Measurements from ENCODE around the gene PLEK. TPM values are rescaled to one million over a fixed set of nuclear protein-coding genes. Genes with fewer than 3 reads are reported as not detected.

The PLEK gene
- total and polyA plus RNA-seq, 7 donors = 0.89 to 3.9 (median 2.3) TPM

DNA sequence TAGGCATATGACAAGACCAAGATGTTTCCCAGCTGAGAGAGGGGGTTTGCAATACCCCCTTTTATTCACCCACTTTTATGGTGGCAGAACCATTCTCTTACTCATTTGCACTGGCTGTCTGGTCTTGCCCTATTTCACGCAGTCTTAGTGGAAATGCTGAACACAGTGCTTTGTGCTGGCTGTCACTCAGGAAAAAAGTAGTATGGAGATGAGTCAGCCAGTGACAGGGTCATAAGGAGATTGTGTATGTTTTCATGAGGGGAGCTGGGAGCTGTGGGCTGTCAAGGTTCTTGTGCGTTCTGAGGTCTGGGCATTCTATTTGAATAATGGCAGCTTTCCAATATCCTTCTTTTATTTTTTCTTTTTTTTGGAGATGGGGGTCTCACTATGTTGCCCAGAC lies 34.4 kb upstream of the PLEK start:
- Histone ChIP-seq H3K27me3 (ENCODE audit: insufficient read depth in 3 of 3, low read length in 2 of 3) (peaks cover 0 to 2% (median 0%) of the 10 kb centered on the region in 3 donors), H3K36me3 (ENCODE audit: insufficient read depth in 1 of 2, low read depth in 1 of 2) (no peaks in the 10 kb centered on the region), H3K4me1 (no peaks in the 10 kb centered on the region), H3K27ac (no peak overlapping the region), H3K9me3 (no peaks in the 10 kb centered on the region), H3K4me3 (no peak overlapping the region)
- DNase-seq (no peak), ATAC-seq (no peak)
- WGBS, 3 donors = 55 to 71% (median 69%) methylated on average over 2 of the region's 2 CpGs
- intact Hi-C loops (cut with DNase I) = no loop called here
- TF ChIP-seq, protein P1, sequence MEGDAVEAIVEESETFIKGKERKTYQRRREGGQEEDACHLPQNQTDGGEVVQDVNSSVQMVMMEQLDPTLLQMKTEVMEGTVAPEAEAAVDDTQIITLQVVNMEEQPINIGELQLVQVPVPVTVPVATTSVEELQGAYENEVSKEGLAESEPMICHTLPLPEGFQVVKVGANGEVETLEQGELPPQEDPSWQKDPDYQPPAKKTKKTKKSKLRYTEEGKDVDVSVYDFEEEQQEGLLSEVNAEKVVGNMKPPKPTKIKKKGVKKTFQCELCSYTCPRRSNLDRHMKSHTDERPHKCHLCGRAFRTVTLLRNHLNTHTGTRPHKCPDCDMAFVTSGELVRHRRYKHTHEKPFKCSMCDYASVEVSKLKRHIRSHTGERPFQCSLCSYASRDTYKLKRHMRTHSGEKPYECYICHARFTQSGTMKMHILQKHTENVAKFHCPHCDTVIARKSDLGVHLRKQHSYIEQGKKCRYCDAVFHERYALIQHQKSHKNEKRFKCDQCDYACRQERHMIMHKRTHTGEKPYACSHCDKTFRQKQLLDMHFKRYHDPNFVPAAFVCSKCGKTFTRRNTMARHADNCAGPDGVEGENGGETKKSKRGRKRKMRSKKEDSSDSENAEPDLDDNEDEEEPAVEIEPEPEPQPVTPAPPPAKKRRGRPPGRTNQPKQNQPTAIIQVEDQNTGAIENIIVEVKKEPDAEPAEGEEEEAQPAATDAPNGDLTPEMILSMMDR (IDR thresholded peaks at IDR 0.05) = no peak

DNA sequence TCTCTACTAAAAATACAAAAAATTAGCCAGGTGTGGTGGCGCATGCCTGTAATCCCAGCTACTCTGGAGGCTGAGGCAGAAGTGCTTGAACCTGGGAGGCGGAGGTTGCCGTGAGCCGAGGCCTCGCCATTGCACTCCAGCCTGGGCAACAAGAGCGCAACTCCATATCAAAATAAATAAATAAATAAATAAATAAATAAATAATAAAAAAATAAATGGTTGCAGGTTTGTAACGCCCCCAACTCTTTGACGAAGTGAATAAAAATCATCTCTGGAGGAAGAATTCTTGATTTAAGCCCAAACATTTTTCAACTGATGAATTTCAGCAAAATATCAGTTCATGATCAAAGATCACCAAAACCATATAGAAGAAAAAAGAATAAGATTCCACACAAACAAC lies 32.1 kb upstream of the PLEK start:
- H3K9me3 ChIP-seq = no peaks in the 10 kb centered on the region
- peaks cover 0 to 2% (median 0%) of the 10 kb centered on the region in 3 donors for H3K27me3 ChIP-seq (ENCODE audit: insufficient read depth in 3 of 3, low read length in 2 of 3)
- no peak overlapping the region for H3K4me3 ChIP-seq
- WGBS, 3 donors = 84 to 89% (median 88%) methylated on average over 8 of the region's 8 CpGs
- no peak for ATAC-seq
- intact Hi-C loops (cut with DNase I) = no loop called here
- H3K27ac ChIP-seq = no peak overlapping the region
- no peaks in the 10 kb centered on the region for H3K36me3 ChIP-seq (ENCODE audit: insufficient read depth in 1 of 2, low read depth in 1 of 2)
- no peak for DNase-seq
- TF ChIP-seq, protein P1 (IDR thresholded peaks at IDR 0.05) = no peak
- no peaks in the 10 kb centered on the region for H3K4me1 ChIP-seq

DNA sequence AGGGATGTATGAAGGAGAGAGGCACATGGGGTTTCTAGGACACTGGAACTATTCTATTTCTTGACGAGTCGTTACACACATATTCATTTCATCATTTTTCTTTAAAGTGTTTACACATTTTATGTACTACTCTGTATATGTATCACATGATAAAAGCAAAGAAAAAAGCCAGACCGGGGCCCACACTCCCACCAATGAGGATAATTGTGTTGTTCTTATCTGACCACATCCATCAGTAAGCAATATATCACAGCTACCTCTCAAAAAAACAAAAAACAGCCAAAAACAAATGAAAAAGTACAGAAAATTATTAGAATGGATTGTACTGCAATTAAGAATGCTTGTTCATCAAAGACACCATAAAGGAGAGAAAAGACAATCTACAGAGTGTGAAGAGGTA lies 31.2 kb upstream of the PLEK start:
- Histone ChIP-seq H3K27ac (no peak overlapping the region), H3K4me3 (no peak overlapping the region), H3K36me3 (ENCODE audit: insufficient read depth in 1 of 2, low read depth in 1 of 2) (no peaks in the 10 kb centered on the region), H3K9me3 (no peaks in the 10 kb centered on the region), H3K27me3 (ENCODE audit: insufficient read depth in 3 of 3, low read length in 2 of 3) (peaks cover 0 to 2% (median 0%) of the 10 kb centered on the region in 3 donors), H3K4me1 (no peaks in the 10 kb centered on the region)
- 77 to 88% (median 84%) methylated on average over 3 of the region's 3 CpGs for whole genome bisulfite sequencing, 3 donors
- intact Hi-C loops (cut with DNase I) = no loop called here
- TF ChIP-seq, protein P1 (IDR thresholded peaks at IDR 0.05) = no peak
- ATAC-seq (no peak), DNase-seq (no peak)

DNA sequence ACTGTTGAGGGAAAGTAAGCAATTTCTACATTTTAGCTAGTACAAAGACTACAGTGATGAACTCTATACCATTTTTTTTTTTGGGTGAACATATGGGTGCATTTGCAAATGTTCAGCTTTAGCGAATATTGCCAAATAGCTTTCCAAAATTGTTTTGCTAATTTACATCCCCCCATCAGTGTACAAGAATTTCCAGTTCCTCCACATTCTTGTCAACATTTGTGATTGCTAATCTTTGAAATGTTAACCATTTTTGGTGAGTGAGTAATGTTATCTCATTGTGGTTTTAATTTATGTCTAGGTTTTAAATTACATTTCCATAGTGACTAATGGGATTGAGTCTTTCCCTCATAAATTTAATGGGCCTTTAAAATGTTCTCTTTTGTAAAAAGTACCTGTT lies 28.9 kb upstream of the PLEK start:
- no peaks in the 10 kb centered on the region for H3K9me3 ChIP-seq
- H3K36me3 ChIP-seq (ENCODE audit: insufficient read depth in 1 of 2, low read depth in 1 of 2) = no peaks in the 10 kb centered on the region
- no peak for ATAC-seq
- no peak overlapping the region for H3K27ac ChIP-seq
- H3K27me3 ChIP-seq (ENCODE audit: insufficient read depth in 3 of 3, low read length in 2 of 3) = peaks cover 0 to 2% (median 0%) of the 10 kb centered on the region in 3 donors
- no peak overlapping the region for H3K4me3 ChIP-seq
- TF ChIP-seq, protein P1 (IDR thresholded peaks at IDR 0.05) = no peak
- intact Hi-C loops (cut with DNase I) = no loop called here
- H3K4me1 ChIP-seq = no peaks in the 10 kb centered on the region
- DNase-seq = no peak
- 76 to 89% (median 80%) methylated on average over 1 of the region's 1 CpG for WGBS, 3 donors

Measured in psoas muscle (tissue), 8 donors.